ENCODE measurements around the gene PYCR2. TPM values are rescaled to one million over a fixed set of nuclear protein-coding genes. Genes with fewer than 3 reads are reported as not detected.
"Not testable (repeated sequence)": the region's sequence is repeated elsewhere in the genome, so short reads cannot be mapped to it uniquely, and the experiment has no call there.

The PYCR2 gene
- total RNA-seq (2014; rRNA removed; shearing (Covaris generic)): 31.2 and 38.9 TPM in 2 replicates

GRCh38 chr1:225923692-225924555 is at the start of gene PYCR2:
Gene PYCR2, minus strand, starts transcription at chr1:225924250. Its CDS starts 140 bp downstream, at chr1:225924110.
- DNase-seq (ENCODE audit: low read depth): peak; percentile 92

GRCh38 chr1:225973158-225973557 is 49.1 kb upstream of the PYCR2 start:
- DNase-seq (ENCODE audit: low read depth): no peak

DNA sequence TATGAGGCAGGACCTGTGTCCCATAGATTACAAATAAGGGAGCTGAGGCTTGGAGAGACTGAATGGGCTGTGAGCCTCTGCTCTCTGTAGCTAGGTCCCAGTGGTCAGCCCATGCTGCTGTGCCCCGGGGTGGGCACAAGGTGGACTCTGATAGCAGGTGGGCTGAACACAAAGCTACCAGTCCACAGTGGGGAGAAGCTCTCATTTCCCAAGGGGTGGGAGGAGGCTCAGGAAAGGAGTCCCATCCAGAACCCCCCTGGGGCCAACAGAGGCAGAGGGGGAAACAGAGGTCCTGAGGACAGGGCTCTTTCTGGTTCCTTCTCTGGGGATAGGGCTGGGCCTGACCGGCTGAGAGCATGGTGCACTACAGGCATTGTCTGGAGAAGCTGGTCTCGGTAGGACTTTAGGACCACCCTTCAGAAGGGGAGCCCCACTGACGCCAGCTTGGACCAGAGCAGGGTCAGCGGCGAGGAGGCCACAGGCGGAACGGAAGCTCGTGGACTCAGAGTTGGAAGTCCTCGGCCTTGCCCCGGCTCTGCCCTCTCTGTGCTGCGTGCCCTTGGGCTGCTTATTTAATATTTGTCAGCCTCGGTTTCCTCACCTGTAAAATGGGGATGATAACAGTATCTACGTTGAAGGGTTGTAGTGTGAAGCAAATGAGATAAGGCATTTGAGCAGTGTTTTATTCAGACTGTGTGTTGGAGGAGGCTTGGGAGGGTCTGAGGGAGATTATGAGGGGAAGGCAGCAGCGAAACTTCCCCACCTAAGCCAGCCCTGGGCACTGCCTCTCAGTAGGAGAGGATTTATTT is 48.5 kb upstream of the PYCR2 start:
- DNase-seq (ENCODE audit: low read depth): no peak

DNA sequence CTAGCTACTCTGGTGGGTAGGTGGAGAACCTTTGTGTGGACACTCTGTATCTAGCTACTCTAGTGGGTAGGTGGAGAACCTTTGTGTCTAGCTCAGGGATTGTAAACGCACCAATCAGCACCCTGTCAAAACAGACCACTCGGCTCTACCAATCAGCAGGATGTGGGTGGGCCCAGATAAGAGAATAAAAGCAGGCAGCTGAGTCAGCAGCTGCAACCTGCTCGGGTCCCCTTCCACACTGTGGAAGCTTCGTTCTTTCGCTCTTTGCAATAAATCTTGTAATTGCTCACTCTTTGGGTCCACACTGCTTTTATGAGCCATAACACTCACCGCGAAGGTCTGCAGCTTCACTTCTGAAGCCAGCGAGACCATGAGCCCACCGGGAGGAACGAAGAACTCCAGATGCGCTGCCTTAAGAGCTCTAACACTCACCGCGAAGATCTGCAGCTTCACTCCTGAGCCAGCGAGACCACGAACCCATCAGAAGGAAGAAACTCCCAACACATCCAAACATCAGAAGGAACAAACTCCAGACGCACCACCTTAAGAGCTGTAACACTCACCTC is 46.6 kb upstream of the PYCR2 start:
- not testable (repeated sequence) for DNase-seq (ENCODE audit: low read depth)

DNA sequence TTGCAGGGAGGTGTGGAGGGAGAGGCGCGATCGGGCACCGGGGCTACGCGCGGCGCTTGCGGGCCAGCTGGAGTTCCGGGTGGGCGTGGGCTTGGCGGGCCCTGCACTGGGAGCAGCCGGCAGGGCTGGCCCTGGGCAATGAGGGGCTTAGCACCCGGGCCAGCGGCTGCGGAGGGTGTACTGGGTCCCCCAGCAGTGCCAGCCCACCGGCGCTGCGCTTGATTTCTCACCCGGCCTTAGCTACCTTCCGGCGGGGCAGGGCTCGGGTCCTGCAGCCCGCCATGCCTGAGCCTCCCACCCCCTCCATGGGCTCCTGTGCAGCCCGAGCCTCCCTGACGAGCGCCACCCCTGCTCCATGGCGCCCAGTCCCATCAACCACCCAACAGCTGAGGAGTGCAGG is 45.7 kb upstream of the PYCR2 start:
- not testable (repeated sequence) for DNase-seq (ENCODE audit: low read depth)

DNA sequence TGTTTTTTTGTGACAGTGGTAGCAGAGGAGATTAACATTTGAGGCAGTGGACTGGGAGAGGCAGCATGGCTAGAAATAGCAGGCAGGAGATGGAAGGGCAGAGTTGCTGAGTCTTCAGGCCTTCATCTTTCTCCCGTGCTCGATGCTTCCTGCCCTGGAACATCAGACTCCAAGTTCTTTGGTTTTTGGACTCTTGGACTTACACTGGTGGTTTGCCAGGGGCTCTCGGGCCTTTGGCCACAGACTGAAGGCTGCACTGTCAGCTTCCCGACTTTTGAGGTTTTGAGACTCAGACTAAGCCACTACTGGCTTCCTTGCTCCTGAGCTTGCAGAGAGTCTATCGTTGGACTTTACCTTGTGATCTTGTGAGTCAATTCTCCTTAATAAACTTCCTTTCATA is 41.2 kb upstream of the PYCR2 start:
- DNase-seq (ENCODE audit: low read depth): no peak

DNA sequence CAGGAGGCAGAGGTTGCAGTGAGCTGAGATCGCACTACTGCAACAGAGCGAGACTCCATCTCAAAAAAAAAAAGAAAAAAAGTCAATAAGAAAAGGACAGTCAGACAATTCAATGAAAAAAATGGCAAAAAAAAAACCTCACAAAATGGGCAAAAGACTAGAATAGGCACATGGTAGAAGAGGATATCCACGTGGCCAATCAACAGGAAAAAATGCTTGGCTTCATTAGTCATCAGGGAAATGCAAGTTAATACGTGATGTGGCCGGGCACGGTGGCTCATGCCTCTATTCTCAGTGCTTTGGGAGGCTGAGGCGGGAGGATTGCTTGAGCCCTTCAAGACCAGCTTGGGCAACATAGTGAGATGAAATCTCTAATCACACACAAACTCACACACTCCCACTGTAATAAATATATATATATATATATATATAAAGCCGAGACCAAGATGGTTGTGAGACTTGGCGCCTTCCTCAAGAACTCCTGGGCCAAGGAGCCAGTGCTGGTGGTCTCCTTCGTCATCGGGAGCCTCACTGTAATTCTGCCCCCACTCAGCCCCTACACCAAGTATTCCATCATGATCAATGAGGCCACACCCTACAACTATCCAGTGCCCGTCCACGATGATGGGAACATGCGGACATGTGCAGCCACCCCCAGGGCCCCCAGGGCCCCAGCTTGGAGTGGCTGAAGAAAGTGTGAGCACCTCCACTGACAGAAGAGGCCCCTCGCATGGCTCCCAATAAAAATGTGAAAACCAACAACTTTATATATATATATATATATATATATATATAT is 39.9 kb upstream of the PYCR2 start:
- DNase-seq (ENCODE audit: low read depth): peak; percentile 31

DNA sequence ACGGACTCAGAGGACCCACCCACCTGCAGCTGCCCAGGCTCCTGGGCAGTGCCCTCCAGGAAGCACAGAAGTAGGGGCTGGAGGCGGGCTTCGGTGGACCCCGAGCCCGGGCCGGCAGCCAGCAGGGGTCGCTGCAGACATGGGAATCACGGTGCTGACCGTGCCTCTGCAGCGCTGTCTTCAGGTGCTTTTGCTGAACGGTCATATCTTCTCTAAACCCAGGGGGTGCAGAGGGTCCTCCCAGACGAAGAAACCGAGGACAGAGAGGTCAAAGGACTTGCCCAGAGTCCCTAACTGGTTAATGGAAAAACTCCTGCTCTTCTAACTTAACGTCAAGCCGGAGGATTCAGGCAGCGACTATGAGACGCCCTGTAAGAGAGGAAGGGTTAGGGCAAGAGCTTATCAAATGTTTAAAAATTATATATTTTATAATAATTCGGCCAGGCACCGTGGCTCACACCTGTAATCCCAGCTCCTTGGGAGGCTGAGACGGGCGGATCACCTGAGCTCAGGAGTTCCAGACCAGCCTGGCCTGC is 38.5 kb upstream of the PYCR2 start:
- DNase-seq (ENCODE audit: low read depth): peak; percentile 39

GRCh38 chr1:225961659-225962439 is 37.8 kb upstream of the PYCR2 start:
- peak; percentile 10 for DNase-seq (ENCODE audit: low read depth)

DNA sequence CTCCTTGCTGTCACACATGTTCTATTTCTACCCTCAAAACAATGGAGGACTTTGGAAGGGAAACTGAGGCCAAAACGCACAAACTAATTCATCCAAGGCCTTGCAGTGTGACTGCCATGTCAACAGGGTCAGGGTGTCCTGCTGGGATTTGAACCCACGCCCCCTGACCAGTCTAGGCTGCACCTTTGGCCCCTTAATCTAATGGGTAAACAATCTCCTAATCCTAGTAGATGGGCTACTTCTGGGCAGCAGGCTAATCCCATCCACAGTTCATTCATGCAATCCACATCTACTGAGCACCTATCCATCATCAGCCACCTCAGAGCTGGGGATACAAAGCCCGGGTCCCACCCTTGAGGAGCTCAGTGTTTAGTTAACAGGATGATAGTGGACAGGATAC is 34.0 kb upstream of the PYCR2 start:
- DNase-seq (ENCODE audit: low read depth): no peak

DNA sequence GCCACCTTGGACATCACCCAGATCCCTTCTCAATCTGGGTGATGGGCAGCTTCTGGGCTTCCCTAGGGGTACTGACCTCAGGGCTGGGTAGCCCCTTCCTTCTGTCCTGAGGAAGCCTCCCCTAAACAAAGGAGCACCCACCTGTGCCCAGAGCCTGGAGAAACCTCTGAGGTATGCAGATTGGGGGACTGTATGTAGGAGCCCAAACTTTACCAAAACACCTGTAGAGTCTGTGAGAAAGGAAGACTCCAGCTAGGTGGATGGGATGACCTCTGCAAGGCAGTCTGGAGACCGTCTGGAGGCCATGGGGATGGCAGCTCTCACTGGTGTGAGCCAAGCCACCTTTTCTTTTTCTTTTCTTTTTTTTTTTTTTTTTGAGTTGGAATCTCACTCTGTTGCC is 30.7 kb upstream of the PYCR2 start:
- DNase-seq (ENCODE audit: low read depth): no peak

DNA sequence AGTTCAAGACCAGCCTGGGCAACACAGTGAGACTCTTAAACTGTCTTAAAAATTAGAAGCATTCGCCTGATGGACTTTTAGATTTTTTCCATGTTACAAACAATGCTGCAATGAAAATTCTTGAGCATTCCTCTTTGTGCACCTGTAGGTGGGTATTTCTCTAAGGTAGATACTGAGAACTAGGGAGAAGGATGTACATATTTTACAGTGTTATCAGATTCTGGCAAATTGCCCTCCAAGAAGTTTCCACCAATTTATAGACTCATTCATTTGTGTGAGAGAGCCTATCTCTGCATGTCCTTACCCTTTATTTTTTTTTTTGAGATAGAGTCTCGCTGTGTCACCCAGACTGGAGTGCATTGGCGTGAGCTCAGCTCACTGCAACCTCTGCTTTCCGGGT is 29.3 kb upstream of the PYCR2 start:
- no peak for DNase-seq (ENCODE audit: low read depth)

DNA sequence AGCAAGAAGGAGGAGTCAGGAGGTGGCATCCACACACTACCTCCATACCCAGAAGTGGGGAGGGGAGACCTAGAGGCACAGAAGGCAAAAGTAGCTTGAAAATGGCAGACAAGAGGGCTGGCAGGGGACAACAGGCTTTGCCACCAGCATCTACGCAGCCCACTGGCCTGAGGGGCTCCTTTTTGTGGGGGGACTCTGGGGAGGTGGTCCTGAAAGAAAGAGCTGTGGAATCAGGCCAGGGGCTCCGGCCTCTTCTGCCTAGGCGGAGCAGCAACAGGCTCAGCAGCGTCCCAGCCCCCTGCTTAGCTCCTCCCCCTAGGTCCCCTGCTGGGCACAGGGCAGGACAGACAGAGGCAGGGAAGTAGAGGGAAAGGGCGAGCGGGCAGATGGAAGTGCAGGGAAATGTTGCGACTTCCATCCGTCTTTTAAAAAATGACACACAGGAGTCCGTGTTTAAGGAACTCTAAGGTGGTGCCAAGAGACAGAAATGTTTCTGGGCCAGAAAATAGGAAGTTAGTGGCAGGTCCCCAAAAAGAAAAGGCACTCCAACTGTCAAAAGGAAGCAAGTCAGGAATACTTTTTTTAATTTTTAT is 27.0 kb upstream of the PYCR2 start:
- DNase-seq (ENCODE audit: low read depth): no peak

GRCh38 chr1:225949041-225949440 is 25.0 kb upstream of the PYCR2 start:
- DNase-seq (ENCODE audit: low read depth): no peak

DNA sequence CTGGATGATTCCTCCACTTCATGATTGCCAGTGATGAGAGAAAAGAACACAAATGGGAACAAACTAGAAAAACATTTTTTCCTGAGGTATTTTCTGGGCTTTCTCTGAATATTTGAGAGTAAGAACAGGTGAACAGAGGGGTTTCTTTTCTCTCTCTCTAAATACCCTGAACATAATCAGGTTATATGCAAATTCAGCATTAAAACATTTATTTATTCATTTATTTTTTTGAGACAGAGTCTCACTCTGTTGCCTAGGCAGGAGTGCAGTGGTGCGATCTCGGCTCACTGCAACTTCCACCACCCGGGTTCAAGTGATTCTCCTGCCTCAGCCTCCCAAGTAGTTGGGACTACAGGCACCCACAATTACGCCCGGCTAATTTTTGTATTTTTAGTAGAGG is 22.8 kb upstream of the PYCR2 start:
- no peak for DNase-seq (ENCODE audit: low read depth)

DNA sequence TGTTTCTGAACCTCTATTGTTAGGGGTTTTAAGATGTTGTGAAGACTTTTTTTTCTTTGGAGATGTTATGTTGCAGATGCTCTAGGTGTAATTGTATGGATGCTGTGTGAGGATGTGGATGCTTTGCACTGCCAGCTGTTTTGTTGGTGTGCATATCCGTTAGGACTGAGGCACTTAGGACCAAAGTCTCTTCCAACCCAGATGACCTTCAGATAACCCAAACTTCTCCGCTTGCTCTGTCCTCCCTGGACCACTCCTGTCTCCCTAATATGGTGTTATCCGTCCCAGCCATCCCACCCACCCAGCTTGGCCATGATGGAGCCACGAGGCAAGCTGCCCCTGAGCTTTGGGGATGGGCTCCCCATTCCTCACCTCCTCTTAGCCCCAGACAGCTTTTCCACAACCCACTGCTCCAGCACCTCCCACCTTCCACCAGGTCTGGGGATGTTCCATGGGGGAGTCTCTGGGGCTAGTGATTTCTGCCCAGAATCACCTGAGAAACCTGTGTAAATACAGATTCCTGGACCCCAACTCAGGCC is 22.1 kb upstream of the PYCR2 start:
- DNase-seq (ENCODE audit: low read depth): no peak

DNA sequence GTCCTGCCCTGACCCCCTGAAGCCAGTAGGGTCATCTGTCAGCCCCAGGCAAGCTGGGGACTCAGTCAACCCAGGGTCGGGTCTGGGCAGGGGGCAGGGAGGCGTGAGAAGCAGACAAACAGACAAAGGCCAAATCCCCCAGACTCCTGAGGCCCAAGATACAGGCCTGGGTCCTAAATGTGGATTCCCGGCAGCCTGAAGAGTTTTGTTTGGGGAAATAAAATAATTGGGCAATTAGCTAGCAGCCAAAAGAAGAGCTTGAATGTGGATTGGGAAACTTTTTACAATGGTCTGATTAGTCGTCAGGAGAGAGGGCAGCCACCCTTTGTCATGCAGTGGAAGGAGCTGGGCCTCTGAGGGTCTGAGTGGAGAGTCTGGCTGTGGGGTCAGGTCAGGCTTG is 21.5 kb upstream of the PYCR2 start:
- no peak for DNase-seq (ENCODE audit: low read depth)

DNA sequence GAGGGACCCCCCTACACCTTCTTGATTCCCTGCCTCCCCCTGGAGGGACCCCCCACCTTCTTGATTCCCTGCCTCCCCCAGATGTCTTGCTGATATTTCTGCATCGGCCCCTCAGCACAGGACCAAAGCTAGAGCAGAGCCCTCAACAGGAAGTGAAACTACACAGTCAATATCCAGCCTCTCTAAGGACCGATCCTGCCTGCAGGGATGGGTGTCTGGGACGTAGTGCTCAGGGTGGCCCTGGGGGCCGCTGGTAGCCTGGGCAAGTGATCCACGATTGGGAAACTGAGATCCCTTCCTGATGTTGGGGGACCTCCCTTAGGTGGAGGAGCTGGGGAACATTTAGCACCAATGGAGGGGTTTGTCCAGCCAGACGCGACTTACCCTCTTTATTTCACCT is 20.9 kb upstream of the PYCR2 start:
- DNase-seq (ENCODE audit: low read depth): no peak

GRCh38 chr1:225944387-225944786 is 20.3 kb upstream of the PYCR2 start:
- no peak for DNase-seq (ENCODE audit: low read depth)

DNA sequence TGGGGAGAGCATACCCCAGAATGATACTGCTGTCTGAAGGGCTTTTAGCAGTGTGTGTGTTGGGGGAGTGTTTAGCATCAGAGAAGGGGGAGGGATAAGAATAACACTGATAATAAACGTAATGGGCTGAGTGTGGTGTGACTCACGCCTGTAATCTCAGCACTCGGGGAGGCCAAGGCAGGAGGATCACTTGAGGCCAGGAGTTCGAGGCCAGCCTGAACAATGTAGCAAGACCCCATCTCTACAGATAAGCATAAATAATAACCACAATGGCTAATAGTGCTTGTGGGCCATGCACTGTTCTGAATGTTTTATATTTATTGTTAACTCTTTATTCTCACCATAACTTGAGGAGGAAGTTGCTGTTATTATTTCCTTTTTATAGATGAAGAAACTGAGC is 19.5 kb upstream of the PYCR2 start:
- no peak for DNase-seq (ENCODE audit: low read depth)

Data from RPMI7951 (cell line).